ENCODE results near the gene EMP3.

Gene EMP3

GRCh38 chr19:48332351-48332661 lies 7.0 kb downstream of the EMP3 start:
- TF ChIP-seq ZFX (IDR thresholded peaks at IDR 0.05) (no peak), CTCF (conservative IDR thresholded peaks at IDR 0.05) (no peak)
- peak overlapping the region; percentile 86 for H3K27ac ChIP-seq

GRCh38 chr19:48332662-48333466 lies 7.5 kb downstream of the EMP3 start:
- peak overlapping the region; percentile 86 for H3K27ac ChIP-seq

GRCh38 chr19:48333467-48334384 lies 8.4 kb downstream of the EMP3 start:
- peak overlapping the region; percentile 86 for H3K27ac ChIP-seq
- TF ChIP-seq CTCF (conservative IDR thresholded peaks at IDR 0.05) (peak; percentile 73), ZFX (IDR thresholded peaks at IDR 0.05) (no peak)

More at GRCh38 chr19:48332662-48333466, 7.5 kb downstream of the EMP3 start:
- TF ChIP-seq CTCF (conservative IDR thresholded peaks at IDR 0.05), result no peak
- no peak for TF ChIP-seq ZFX (IDR thresholded peaks at IDR 0.05)

- TF ChIP-seq ZFX (IDR thresholded peaks at IDR 0.05), result no peak
- H3K27ac ChIP-seq, result no peak overlapping the region
Measured at GRCh38 chr19:48338253-48338755, 13.0 kb downstream of the EMP3 start.

- no peak overlapping the region for H3K27ac ChIP-seq
- TF ChIP-seq ZFX (IDR thresholded peaks at IDR 0.05) (no peak), CTCF (conservative IDR thresholded peaks at IDR 0.05) (no peak)
Measured at GRCh38 chr19:48338802-48339503, 13.6 kb downstream of the EMP3 start.

- TF ChIP-seq CTCF (conservative IDR thresholded peaks at IDR 0.05), result no peak
- TF ChIP-seq ZFX (IDR thresholded peaks at IDR 0.05), result no peak
- no peak overlapping the region for H3K27ac ChIP-seq
Measured at GRCh38 chr19:48340995-48341394, 15.6 kb downstream of the EMP3 start.

GRCh38 chr19:48341515-48342413 lies 16.4 kb downstream of the EMP3 start:
- no peak overlapping the region for H3K27ac ChIP-seq
- no peak for TF ChIP-seq CTCF (conservative IDR thresholded peaks at IDR 0.05)
- TF ChIP-seq ZFX (IDR thresholded peaks at IDR 0.05), result no peak

Data from C4-2B (cell line).